Measurements from ENCODE around the gene OR7C2. TPM values are rescaled to one million over a fixed set of nuclear protein-coding genes. Genes with fewer than 3 reads are reported as not detected.

Gene OR7C2
- polyA plus RNA-seq (not detected in 3 replicates), polyA minus RNA-seq (not detected in 3 replicates)
- not detected for polyA plus RNA-seq (2011; ENCODE audit: low read depth)
- not detected in 2 replicates for polyA plus RNA-seq (2011; cell fraction: cytosol; rRNA removed)
- not detected in 2 replicates for polyA plus RNA-seq (2011; cell fraction: nucleus; rRNA removed)
- not detected in 2 replicates for polyA plus RNA-seq (2012; ENCODE audit: low replicate concordance)
- polyA minus RNA-seq (2011; cell fraction: cytosol; rRNA and poly(A)+ RNA removed): not detected
- polyA minus RNA-seq (2011; cell fraction: nucleus; rRNA and poly(A)+ RNA removed): not detected in 2 replicates

DNA sequence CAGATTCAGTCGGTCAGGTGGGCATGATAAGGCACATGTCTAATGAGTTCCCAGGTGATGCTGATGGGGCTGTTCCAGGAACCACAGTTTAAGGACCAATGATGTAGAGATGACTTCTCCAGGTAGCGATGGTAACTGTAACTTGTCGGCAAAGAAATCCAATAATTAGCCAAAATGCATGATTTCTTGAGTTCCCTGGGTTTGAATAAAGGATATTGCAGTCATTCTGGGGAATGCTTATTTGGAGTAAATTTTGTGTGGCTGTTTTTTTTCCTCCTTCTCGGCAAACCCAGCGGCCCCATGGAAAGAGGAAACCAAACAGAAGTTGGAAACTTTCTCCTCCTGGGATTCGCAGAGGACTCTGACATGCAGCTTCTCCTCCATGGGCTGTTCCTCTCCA lies at the start of gene OR7C2:
TSS of gene OR7C2 (plus strand) at position 301 of the 400 bp plus-strand sequence. CDS start at position 301, 0 bp downstream.
- H3K27ac ChIP-seq (ENCODE audit: control insufficient read depth, insufficient read depth, low read length): no peak within 1 kb of the TSS
- no peak for DNase-seq (ENCODE audit: low read depth, low spot score)
- no peaks in the 10 kb centered on the region for H3K36me3 ChIP-seq (ENCODE audit: control insufficient read depth in 2 of 2, extremely low read depth in 1 of 2, insufficient read depth in 2 of 2, low read length in 2 of 2)
- H3K9ac ChIP-seq (ENCODE audit: control insufficient read depth, extremely low read depth, insufficient read depth, low read length): no peak within 1 kb of the TSS
- no peak within 1 kb of the TSS for H3K4me2 ChIP-seq (ENCODE audit: control insufficient read depth, extremely low read depth, insufficient read depth, low read depth, low read length)
- H3K4me1 ChIP-seq (ENCODE audit: control insufficient read depth, extremely low read depth, insufficient read depth, low read length): no peaks in the 10 kb centered on the region
- dilution Hi-C loops (cut with MboI; ENCODE audit: extremely low pct_ligation_motif_present, low sequenced_read_pairs): no loop called here
- H3K79me2 ChIP-seq (ENCODE audit: control insufficient read depth, insufficient read depth, low read length): no peaks in the 10 kb centered on the region
- H2AFZ ChIP-seq (ENCODE audit: control insufficient read depth, low read length): no peak within 1 kb of the TSS
- no peaks in the 10 kb centered on the region for H4K20me1 ChIP-seq (ENCODE audit: control insufficient read depth, extremely low read depth, insufficient read depth, low read length)
- H3K9me1 ChIP-seq (ENCODE audit: control insufficient read depth, extremely low read depth, insufficient read depth, low read length): no peaks in the 10 kb centered on the region
- no peaks in the 10 kb centered on the region for H3K9me3 ChIP-seq (ENCODE audit: control insufficient read depth, low read depth, low read length)
- TF ChIP-seq, protein P1, sequence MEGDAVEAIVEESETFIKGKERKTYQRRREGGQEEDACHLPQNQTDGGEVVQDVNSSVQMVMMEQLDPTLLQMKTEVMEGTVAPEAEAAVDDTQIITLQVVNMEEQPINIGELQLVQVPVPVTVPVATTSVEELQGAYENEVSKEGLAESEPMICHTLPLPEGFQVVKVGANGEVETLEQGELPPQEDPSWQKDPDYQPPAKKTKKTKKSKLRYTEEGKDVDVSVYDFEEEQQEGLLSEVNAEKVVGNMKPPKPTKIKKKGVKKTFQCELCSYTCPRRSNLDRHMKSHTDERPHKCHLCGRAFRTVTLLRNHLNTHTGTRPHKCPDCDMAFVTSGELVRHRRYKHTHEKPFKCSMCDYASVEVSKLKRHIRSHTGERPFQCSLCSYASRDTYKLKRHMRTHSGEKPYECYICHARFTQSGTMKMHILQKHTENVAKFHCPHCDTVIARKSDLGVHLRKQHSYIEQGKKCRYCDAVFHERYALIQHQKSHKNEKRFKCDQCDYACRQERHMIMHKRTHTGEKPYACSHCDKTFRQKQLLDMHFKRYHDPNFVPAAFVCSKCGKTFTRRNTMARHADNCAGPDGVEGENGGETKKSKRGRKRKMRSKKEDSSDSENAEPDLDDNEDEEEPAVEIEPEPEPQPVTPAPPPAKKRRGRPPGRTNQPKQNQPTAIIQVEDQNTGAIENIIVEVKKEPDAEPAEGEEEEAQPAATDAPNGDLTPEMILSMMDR (optimal IDR thresholded peaks at IDR 0.05 in 1 of 3, IDR thresholded peaks at IDR 0.05 in 1 of 3, conservative IDR thresholded peaks at IDR 0.05 in 1 of 3; ENCODE audit: extremely low read depth in 1 of 3, insufficient read depth in 2 of 3, low read length in 3 of 3): no peak
- no peak for TF ChIP-seq EZH2 (IDR thresholded peaks at IDR 0.05; ENCODE audit: low read length)
- H3K4me3 ChIP-seq (ENCODE audit: control insufficient read depth in 2 of 3, extremely low read depth in 1 of 3, insufficient read depth in 2 of 3, low read depth in 1 of 3, low read length in 3 of 3): no peak within 1 kb of the TSS
- H3K27me3 ChIP-seq (ENCODE audit: control insufficient read depth, extremely low read depth, insufficient read depth, low read length): no peaks in the 10 kb centered on the region
- no peak for FAIRE-seq

DNA sequence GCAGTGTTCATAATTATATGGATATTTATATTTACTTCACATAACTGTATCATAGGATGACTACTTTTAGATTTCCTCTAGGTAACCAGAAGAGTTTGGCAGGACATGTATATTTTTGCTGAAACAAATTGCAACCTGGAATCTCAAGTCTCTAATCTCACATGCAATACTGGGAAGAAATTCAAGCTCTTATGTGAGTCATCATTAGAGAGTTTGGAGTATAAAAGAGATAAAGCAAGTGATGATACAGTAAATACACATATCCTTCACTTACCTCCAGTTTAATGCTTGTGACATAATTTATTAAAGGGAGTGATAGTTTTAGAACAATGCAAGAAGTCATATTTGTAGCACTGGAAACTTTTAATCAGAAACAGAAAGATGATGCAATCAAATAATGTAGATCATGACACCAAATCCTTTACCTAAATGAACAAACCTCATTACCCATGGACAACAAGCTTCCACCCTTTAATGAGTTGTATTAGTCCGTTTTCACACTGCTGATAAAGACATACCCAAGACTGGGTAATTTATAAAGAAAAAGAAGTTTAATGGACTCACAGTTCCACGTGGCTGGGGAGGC lies 39.5 kb upstream of the OR7C2 start:
- Histone ChIP-seq H3K9ac (ENCODE audit: control insufficient read depth, extremely low read depth, insufficient read depth, low read length) (no peak overlapping the region), H3K79me2 (ENCODE audit: control insufficient read depth, insufficient read depth, low read length) (no peaks in the 10 kb centered on the region), H3K4me2 (ENCODE audit: control insufficient read depth, extremely low read depth, insufficient read depth, low read depth, low read length) (no peak overlapping the region), H3K9me1 (ENCODE audit: control insufficient read depth, extremely low read depth, insufficient read depth, low read length) (no peaks in the 10 kb centered on the region), H3K4me1 (ENCODE audit: control insufficient read depth, extremely low read depth, insufficient read depth, low read length) (no peaks in the 10 kb centered on the region), H3K36me3 (ENCODE audit: control insufficient read depth in 2 of 2, extremely low read depth in 1 of 2, insufficient read depth in 2 of 2, low read length in 2 of 2) (no peaks in the 10 kb centered on the region), H4K20me1 (ENCODE audit: control insufficient read depth, extremely low read depth, insufficient read depth, low read length) (no peaks in the 10 kb centered on the region), H3K27ac (ENCODE audit: control insufficient read depth, insufficient read depth, low read length) (no peak overlapping the region), H3K4me3 (ENCODE audit: control insufficient read depth in 2 of 3, extremely low read depth in 1 of 3, insufficient read depth in 2 of 3, low read depth in 1 of 3, low read length in 3 of 3) (no peak overlapping the region), H3K27me3 (ENCODE audit: control insufficient read depth, extremely low read depth, insufficient read depth, low read length) (no peaks in the 10 kb centered on the region), H3K9me3 (ENCODE audit: control insufficient read depth, low read depth, low read length) (no peaks in the 10 kb centered on the region), H2AFZ (ENCODE audit: control insufficient read depth, low read length) (no peak overlapping the region)
- no peak for DNase-seq (ENCODE audit: low read depth, low spot score)
- FAIRE-seq: no peak
- dilution Hi-C loops (cut with MboI; ENCODE audit: extremely low pct_ligation_motif_present, low sequenced_read_pairs): no loop called here
- TF ChIP-seq, protein P1 (optimal IDR thresholded peaks at IDR 0.05 in 1 of 3, IDR thresholded peaks at IDR 0.05 in 1 of 3, conservative IDR thresholded peaks at IDR 0.05 in 1 of 3; ENCODE audit: extremely low read depth in 1 of 3, insufficient read depth in 2 of 3, low read length in 3 of 3): no peak
- TF ChIP-seq EZH2 (IDR thresholded peaks at IDR 0.05; ENCODE audit: low read length): no peak

Data from keratinocyte (primary cell).